Vagina (tissue), 2 donors: ENCODE data around the gene WDR6.

ENCODE experiments used
- CTCF ChIP-seq, 3 experiments: fragments of 450-650 bp in 2 of 3; fragments of 200-600 bp in 1 of 3; sonication (generic) in 1 of 3; IDR thresholded peaks; one replicate each; pipeline ENCODE4 v1.5.1; 2017 to 2019; ENCODE audit warnings: antibody characterized with exemption in 3 of 3, mild to moderate bottlenecking in 2 of 3, moderate library complexity in 2 of 3
- POLR2A ChIP-seq, 2 donors: fragments of 450-650 bp; IDR thresholded peaks; one replicate each; pipeline ENCODE4 v1.6.1; 2017; ENCODE audit warnings: antibody characterized with exemption in 2 of 2, mild to moderate bottlenecking in 2 of 2, moderate library complexity in 2 of 2
- POLR2AphosphoS5 ChIP-seq, 2 donors: sonication (generic); formaldehyde crosslinking; IDR thresholded peaks; one replicate each; pipeline ENCODE4 v1.9.0; 2017; ENCODE audit warnings: antibody characterized with exemption in 2 of 2, mild to moderate bottlenecking in 2 of 2, low read depth in 1 of 2; ENCODE audit not compliant: insufficient read depth in 1 of 2

DNA sequence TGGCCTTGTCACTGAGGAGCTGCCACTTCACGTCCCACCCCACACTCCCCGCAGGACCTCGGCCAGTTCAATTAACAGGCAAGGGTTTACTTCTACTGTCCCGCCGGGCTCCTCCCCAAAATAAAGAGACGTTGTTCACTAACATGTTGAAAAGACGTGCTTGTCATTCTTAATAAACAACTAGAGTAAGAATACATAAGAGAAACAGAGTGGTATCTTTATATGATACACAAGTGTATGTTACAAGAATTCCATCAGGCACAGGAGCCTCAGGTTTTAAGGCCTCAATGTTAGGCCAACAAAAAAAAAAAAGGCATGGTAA, 22.3 kb downstream of the WDR6 start:
- TF ChIP-seq CTCF (IDR thresholded peaks at IDR 0.05) (no peak), POLR2AphosphoS5 (IDR thresholded peaks at IDR 0.05; ENCODE audit: insufficient read depth in 1 of 2, low read depth in 1 of 2) (no peak), POLR2A (IDR thresholded peaks at IDR 0.05) (no peak)
